Right ventricle myocardium inferior (tissue), 1 donor: ENCODE data around the gene VSTM5. TPM values are rescaled to one million over a fixed set of nuclear protein-coding genes. Genes with fewer than 3 reads are reported as not detected.

Experiments
- ATAC-seq: fragments of 200-7000 bp; cut with Tn5 transposase; one replicate; pipeline ENCODE4 v1.9.1; 2020; ENCODE audit warnings: mild to moderate bottlenecking, moderate library complexity
- DNase-seq: peaks from one replicate; pipeline ENCODE4 v3.0.0; 2021; ENCODE audit errors: missing footprints
- intact Hi-C: fragments of 100-400 bp; cut with DNase I; formaldehyde crosslinking; loops from one replicate; pipeline ENCODE4 v1.11.0; 2022
- total RNA-seq: library from RNA; stranded (reverse); fragmentation: NEBNext Ultra II Directional; extraction: Animal tissue kit (Norgen Biotek cat#: 25700); gene quantifications from one replicate; pipeline ENCODE4 v1.2.1, GENCODE V29; 2021
- donor health status: DM: no; HTN: yes; CAD: no; lungs with severe emphysema.

Gene VSTM5
- total RNA-seq, 1 donor from 2014 or later = 0.08 TPM

GRCh38 chr11:93845181-93846092 lies 5.0 kb downstream of the VSTM5 start:
- ATAC-seq (no peak), DNase-seq (no peak)
- intact Hi-C loops = no loop called here

GRCh38 chr11:93844568-93844967 lies 5.8 kb downstream of the VSTM5 start:
- no peak for ATAC-seq
- intact Hi-C loops = no loop called here

DNA sequence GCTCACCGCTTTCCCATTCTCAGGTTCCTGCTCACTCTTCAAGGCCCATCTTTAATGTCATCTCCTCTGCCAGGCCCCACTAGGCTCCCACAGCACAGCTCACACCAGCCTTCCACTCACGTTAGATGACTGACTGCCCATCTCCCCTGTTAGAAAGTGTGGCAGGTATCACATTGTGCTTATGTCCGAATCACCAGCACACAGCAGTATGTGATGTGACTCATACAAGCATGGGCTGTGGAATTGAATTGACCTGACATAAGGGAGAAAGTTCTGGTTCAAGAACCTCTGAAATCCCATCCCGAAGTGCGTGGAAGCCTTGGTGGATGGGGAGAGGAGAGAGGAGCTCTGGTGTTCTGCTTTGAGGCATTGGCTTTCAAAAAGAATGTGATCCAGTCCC lies 6.5 kb downstream of the VSTM5 start:
- intact Hi-C loops = no loop called here
- DNase-seq (no peak), ATAC-seq (no peak)

More at GRCh38 chr11:93844568-93844967, 5.8 kb downstream of the VSTM5 start:
- DNase-seq = no peak

DNA sequence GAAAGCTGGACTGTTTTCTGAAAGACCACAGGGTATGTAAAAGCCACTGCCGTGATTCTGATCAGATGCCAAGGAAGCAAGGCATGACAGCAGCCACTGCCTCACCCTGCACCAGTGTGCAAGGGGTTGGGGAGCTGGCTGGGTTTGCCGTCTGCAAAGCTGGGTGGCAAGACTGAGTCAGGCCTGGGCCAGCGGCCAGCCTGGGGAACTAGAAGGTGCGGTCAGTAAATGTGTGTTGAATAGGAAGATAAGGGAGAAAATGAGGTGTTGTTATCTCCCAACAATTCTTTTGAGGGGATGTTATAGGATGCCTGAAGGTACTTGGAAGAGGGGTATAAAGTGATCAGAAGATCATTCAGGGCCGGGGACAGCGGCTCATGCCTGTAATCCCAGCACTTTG lies 8.0 kb downstream of the VSTM5 start:
- ATAC-seq (no peak), DNase-seq (no peak)
- intact Hi-C loops = no loop called here

GRCh38 chr11:93842034-93842433 lies 8.4 kb downstream of the VSTM5 start:
- intact Hi-C loops = no loop called here
- ATAC-seq (no peak), DNase-seq (no peak)

GRCh38 chr11:93841446-93841845 lies 9.0 kb downstream of the VSTM5 start:
- intact Hi-C loops = no loop called here
- ATAC-seq (no peak), DNase-seq (no peak)

DNA sequence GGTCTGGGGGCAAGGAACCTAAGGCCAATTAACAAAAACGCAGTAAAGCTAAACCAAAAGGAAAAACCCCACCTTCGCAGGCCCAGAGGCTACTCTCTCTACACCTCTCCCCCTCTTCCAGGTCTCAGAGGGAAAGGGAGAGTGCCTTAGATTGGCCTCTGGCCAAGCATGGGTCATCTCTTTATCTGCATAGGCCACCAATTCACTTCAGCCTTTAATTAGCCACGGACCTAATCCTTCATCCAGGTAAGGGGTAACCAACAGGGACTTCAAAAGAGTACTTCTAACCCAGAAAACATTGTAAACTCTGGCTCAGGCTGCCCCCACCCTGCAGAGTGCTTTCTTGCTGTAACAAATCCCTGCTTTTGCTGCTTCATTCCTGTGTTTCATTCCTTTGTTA lies 9.4 kb downstream of the VSTM5 start:
- intact Hi-C loops = no loop called here
- ATAC-seq = no peak
- DNase-seq = no peak

GRCh38 chr11:93840180-93840579 lies 10.2 kb downstream of the VSTM5 start:
- no peak for ATAC-seq
- intact Hi-C loops = no loop called here
- no peak for DNase-seq

GRCh38 chr11:93838967-93839366 lies 11.5 kb downstream of the VSTM5 start:
- intact Hi-C loops = no loop called here
- ATAC-seq (no peak), DNase-seq (no peak)

GRCh38 chr11:93832780-93833179 lies 17.6 kb downstream of the VSTM5 start:
- intact Hi-C loops = no loop called here
- DNase-seq = no peak
- no peak for ATAC-seq

DNA sequence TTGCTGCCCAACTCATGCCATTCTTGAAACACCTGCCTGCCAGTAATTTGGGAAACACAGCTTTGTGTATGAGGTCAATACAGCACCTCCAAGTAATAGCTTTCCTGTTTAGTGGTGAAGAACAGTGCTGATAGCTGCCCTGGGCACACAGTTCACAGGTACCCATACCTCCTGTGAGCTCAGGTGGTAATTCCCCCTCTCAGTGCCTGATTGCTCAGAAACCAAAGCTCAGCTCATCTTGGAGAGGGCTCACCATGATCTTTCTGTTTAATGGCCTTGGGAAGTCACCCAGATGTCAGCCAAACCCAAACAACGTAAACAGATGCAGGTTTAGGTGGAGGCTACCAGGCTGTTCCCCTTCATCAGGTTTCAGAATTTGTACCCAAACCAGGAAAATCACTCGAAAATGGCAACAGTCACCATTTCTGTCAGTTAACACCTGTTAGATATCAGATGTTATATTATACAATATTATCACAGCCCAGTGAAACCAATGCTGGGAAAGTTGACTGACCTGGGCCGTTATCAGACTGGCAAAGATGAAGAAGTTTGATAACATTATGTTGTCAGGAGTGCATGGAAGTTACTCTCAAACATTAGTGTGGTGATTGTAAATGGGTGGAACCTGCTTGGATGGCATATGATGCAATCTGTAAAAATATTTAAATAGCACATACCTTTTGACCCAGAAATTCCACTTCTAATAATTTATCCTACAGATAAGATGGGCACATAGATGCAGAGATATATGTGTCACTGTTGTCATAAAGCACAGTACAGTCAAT lies 18.9 kb downstream of the VSTM5 start:
- no peak for DNase-seq
- intact Hi-C loops = no loop called here
- no peak for ATAC-seq

GRCh38 chr11:93829598-93829997 lies 20.8 kb downstream of the VSTM5 start:
- ATAC-seq (no peak), DNase-seq (no peak)
- intact Hi-C loops = no loop called here

DNA sequence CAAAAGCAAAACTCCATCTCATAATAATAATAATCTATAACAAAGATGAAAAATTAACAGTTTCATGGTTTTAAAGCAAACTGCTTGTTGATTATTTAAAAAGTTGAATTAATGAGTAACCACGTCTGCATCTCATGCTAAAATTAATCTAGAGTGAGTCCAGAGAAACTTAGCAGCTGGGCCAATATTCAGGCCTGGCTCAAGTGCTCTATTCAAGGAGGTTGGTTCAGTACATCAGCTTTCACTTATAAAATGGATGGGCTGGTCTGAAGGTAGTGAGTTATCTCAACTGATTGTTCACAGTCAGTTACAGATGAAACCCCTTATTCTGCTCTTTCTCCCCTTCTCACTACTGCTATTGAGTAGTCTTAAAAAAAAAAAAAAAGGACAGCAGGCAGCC lies 23.1 kb downstream of the VSTM5 start:
- DNase-seq (no peak), ATAC-seq (no peak)
- intact Hi-C loops = no loop called here

DNA sequence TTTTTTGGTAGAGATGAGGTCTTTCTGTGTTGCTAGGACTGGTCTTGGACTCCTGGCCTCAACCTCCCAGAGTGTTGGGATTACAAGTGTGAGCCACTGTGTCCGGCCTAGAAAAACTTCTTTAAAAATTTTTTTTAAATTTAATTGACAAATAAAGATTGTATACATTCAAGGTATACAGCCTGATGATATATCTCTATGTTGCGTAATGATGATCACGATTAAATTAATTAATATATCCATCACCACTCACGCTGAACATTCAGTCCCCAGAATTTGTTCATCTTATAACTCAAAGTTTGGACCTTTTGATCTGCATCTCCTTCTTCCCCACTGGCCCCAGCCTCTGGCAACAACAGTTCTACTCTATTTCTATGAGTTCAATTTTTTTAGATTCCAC lies 27.2 kb downstream of the VSTM5 start:
- intact Hi-C loops = no loop called here
- no peak for ATAC-seq
- DNase-seq = no peak

GRCh38 chr11:93822359-93822758 lies 28.1 kb downstream of the VSTM5 start:
- DNase-seq (no peak), ATAC-seq (no peak)
- intact Hi-C loops = no loop called here

- DNase-seq (no peak), ATAC-seq (no peak)
- intact Hi-C loops = no loop called here
These were observed 28.8 kb downstream of the VSTM5 start for GRCh38 chr11:93821617-93822016.

DNA sequence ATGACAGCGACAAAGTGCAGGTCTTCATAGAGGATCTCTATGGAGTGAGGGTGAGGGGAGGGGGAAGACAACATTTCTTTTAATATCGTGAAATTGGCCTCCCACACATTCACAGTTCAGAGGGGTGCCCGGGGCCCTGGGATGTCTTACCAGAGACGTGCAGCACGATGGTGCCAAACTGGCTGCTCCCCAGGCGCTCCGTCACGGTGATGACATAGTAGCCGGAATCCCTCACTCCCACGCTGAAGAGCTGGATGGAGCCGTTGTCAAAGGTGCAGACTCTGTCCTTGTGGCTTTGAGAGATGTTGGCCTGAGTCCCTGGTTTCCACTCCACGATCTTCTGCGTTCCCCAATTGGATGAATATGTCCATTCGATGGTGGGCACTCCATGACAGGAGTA lies 29.6 kb downstream of the VSTM5 start:
- ATAC-seq = no peak

GRCh38 chr11:93819966-93820695 lies 30.3 kb downstream of the VSTM5 start:
- ATAC-seq = no peak
- DNase-seq = no peak
- intact Hi-C loops = no loop called here

More for the DNA sequence above, 29.6 kb downstream of the VSTM5 start:
- no peak for DNase-seq
- intact Hi-C loops = no loop called here
